Neural progenitor cell (in vitro differentiated cells): Measurements from ENCODE around the gene SMAD2.

Experiments
- EZH2 ChIP-seq: fragments of 200-600 bp; sonication (generic); IDR thresholded peaks from 2 replicates; pipeline ENCODE4 v1.6.1; 2017; ENCODE audit warnings: antibody characterized with exemption, mild to moderate bottlenecking, moderate library complexity
- EZH2phosphoT487 ChIP-seq: fragments of 200-600 bp; sonication (generic); IDR thresholded peaks from 2 replicates; pipeline ENCODE4 v1.6.1; 2017; ENCODE audit warnings: antibody characterized with exemption
- TF ChIP-seq, protein P1 (sequence below): fragments of 200-600 bp; sonication (generic); IDR thresholded peaks from 2 replicates; pipeline ENCODE4 v1.5.1; 2017; ENCODE audit warnings: antibody characterized with exemption, mild to moderate bottlenecking

DNA sequence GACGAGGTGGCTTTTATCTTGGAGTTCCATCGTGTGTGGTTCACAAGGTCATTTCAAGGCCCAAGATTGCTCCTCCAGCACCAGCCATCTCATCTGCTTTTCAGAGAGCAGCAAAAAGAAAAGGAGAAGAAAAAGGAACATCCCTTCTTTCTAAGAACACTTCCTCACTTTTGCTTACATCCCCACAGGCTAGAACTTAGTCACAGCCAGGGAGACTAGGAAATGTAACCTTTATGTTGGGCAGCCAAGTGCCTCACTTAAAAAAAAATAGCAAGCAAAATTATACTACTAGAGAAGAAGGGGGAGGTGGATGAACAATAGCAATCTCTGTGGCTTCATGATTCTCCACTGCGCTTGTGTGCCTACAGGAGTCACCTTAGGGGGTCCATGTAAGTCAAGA is 141.8 kb downstream of the SMAD2 start:
- TF ChIP-seq, protein P1, sequence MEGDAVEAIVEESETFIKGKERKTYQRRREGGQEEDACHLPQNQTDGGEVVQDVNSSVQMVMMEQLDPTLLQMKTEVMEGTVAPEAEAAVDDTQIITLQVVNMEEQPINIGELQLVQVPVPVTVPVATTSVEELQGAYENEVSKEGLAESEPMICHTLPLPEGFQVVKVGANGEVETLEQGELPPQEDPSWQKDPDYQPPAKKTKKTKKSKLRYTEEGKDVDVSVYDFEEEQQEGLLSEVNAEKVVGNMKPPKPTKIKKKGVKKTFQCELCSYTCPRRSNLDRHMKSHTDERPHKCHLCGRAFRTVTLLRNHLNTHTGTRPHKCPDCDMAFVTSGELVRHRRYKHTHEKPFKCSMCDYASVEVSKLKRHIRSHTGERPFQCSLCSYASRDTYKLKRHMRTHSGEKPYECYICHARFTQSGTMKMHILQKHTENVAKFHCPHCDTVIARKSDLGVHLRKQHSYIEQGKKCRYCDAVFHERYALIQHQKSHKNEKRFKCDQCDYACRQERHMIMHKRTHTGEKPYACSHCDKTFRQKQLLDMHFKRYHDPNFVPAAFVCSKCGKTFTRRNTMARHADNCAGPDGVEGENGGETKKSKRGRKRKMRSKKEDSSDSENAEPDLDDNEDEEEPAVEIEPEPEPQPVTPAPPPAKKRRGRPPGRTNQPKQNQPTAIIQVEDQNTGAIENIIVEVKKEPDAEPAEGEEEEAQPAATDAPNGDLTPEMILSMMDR: no peak
- no peak for TF ChIP-seq EZH2phosphoT487
- TF ChIP-seq EZH2: no peak
